HG03025 (cell line): Measurements from ENCODE around the gene PRAME.
"Not testable (repeated sequence)": the region's sequence is repeated elsewhere in the genome, so short reads cannot be mapped to it uniquely, and the experiment has no call there.

Experiments used
- ATAC-seq: cut with Tn5 transposase; IDR thresholded peaks from one replicate; pipeline ENCODE4 v1.9.1; 2021; ENCODE audit warnings: mild to moderate bottlenecking, moderate library complexity; ENCODE audit not compliant: unreplicated experiment, low FRiP score

Gene PRAME

DNA sequence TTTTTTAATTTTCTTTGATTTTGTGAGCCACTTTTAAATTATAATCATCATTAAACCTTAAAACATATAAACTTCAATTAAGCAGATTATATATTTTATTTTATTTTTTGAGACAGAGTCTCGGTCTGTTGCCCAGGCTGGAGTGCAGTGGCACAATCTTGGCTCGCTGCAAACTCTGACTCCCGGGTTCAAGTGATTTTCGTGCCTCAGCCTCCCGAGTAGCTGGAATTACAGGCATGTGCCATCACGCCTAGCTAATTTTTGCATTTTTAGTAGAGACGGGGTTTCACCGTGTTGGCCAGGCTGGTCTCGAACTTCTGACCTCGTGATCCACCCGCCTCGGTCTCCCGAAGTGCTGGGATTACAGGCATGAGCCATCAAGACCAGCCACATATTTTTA, 22.5 kb upstream of the PRAME start:
- ATAC-seq = not testable (repeated sequence)

DNA sequence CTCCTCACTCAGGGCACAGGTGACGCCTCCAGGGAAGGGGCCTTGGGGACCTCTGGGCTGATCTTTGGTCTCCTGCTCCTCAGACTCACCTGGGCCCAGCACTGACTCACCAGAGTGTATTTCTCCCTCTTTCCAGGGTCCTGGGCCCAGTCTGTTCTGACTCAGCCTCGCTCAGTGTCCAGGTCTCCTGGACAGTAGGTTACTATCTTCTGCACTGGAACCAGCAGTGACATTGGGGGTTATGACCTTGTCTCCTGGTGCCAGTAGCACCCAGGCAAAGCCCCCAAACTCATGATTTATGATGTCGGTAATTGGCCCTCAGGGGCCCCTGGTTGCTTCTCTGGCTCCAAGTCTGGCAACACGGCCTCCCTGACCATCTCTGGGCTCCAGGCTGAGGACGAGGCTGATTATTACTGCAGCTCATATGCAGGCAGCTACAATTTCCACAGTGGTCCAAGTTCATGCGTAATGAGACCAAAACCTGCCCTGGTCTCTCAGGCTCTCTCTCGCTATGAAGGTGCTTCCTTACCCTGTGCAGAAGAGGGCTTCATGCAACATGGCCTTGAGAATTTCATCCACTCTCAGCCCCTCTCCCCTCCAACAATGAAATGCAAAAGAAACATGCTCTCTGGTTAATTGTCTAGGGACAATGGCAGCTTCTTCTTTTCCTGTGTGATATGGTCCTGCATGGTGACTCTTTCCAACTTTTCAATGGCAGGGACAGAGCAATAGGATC, 21.0 kb upstream of the PRAME start:
- no peak for ATAC-seq

DNA sequence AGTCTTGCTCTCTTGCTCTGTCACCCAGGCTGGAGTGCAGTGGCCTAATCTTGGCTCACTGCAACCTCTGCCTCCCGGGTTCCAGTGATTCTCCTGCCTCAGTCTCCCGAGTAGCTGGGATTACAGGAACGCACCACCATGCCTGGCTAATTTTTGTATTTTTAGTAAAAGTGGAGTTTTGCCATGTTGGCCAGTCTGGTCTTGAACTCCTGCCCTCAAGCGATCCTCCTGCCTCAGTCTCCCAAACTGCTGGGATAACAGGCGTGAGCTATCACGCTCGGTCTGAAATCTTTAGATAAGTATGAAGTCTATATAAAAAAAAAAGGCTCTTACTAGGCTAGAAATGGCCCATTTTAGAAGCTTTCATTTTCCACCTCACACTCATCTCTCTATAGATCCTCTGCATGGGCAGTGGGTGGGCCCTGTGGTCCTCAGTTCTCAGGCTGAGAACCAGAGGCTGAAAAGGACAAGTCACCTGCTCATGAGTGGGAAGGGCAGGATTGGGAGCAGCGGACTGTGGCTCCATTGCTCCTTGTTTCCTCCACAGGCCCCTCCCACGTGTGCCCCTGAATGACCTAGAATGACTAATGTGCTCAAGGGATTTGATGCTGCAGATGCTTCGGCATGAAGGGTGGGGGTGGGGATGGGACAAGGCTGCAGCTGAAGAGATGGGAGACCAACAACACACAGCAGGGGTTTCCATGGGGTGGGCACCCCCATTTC, 19.8 kb upstream of the PRAME start:
- no peak for ATAC-seq

DNA sequence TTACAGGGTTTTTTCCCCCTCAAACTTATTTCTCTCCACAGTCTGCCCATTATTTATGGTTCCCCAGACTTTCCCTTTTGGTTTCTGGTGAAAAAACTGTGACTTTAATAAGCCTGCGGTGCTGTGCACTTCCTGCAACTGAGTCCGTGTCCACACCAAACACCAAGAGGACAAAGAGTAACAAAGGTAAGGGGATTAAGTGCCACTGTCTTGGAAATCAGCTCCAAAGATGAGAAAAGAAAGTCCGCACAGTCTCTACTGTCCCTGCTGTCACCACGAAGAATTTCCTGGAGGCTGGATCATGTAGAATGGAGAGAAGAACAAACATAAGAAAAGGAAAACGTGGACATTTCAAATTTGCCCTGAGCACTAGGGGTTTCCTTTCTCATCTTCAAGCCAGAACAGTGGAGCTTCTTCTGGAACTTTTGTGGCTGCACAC, 17.9 kb upstream of the PRAME start:
- ATAC-seq = no peak

DNA sequence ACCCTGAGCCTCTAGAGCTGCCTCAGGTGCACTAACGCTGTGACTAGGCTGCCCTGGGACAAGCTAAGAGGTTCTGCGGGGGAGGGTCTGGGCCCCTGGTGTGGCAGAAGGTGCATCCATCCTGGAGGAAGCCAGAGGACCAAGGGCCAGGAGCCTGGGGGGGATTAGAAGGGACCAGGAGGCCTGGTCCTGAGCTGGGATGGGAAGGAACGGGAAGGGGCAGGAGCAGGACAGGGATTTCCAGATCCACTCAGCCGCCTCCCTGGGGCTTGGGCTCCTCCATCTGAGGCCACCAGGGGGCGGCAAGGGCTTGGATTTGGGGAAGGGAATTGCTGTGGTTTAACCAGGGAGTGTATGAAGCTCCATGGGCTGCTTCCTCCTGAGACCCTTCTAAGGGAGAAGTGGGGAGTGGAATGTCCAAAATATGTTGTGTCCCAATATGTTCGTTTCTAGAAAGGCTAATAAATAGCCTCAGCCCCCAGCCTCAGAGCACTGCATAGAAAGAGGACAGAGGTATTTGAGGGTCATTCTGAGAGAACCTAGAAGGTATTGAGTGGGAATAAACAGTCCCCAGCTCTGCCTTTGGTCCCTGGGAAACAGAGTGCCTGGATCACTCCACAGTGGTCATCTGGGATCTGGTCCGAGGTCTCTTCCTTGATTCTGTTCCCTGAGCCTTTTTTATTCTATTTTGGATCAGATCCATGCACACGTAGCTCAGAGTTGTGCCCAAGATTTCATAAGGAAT, 17.4 kb upstream of the PRAME start:
- no peak for ATAC-seq

DNA sequence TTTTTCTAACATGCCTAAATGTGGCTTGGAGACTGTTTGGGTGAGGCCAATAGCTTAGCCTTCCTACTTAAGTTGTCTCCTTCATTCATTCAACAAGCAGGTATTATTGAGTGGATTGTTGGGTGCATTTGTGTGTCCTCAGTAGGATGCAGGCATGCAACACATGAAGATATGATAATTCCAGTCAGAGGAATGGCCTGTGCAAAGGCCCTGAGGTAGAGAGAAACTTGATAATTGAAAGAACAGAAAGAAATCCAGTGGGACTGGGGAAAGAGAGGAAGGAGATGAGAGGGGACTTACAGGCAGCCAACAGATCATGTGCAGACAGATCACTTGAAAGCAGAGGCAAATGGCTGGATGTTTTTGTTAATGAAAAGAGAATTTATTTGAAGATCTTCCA, 15.3 kb upstream of the PRAME start:
- ATAC-seq = no peak

DNA sequence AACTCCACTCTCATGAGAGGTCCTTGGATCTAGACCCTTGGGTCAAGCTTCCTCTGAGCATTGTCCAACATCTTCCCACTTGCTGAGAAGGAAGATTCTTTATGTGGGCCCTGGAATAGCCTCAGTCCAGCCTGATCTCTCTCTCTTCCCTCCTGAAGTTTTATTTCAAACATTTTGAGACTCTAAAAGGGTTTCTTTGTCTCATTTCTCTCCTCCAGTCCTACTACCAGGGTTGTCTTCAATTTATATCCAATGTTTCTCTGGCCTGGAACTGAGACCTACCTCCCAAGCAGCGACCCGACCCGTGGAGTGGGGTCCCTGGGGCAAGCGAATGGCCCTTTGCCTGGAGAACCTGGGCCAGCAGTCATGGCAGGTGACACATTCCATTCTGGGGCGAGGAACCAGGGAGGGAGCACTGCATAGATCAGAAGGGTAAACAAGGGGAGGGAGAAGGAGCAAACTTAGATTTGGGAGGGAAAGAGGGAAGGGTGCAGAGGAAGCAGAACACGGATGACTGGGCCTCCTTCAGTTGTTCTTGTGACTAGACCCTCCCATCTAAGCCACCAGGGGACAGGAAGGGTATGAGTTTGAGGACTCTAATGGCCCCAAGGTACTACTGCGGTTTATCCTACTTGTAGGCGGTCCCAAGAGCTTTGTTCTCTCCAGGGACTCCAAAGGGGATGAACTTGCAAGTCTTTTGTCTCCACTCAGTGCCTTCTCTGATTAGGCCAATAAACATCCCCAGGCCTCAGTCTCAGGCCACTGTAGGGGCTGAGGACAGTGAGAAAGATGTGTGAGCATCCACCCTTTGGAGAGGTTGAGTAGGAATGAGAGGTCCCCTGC, 14.2 kb upstream of the PRAME start:
- no peak for ATAC-seq

DNA sequence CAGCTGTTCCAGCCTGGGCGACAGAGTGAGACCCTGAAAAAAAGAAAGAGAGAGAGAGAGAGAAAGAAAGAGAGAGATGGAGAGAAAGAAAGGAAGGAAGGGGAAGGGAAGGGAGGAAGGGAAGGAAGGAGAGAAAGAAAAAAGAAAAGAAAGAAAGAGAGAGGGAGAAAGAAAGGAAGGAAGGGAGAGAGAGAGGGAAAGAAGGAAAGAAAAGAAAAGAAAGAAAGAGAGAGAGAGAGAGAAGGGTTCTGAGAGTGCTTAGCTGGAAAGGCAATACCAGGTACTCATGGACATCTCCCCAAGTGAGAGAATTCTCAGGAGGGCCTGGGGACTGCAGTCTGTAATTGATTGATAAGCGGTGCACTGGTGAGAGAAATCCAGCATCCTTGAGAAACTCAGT, 12.8 kb upstream of the PRAME start:
- no peak for ATAC-seq

DNA sequence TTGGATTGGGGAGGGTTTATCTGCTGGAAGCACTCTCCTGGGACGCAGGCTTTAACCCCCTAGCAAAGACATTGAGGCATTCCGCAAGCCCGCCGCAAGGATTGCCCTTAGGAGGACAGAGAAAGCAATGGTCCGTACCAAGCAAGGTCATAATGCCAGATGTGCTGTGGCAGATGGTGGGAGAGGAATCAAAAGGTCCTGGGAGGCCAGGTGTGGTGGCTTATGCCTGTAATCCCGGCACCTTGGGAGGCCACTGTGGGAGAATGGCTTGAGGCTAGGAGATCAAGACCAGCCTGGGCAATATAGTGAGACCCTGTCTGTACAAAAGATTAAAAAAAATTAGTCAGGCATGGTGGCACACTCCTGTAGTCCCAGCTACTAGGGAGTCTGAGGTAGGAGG, 12.4 kb upstream of the PRAME start:
- no peak for ATAC-seq

DNA sequence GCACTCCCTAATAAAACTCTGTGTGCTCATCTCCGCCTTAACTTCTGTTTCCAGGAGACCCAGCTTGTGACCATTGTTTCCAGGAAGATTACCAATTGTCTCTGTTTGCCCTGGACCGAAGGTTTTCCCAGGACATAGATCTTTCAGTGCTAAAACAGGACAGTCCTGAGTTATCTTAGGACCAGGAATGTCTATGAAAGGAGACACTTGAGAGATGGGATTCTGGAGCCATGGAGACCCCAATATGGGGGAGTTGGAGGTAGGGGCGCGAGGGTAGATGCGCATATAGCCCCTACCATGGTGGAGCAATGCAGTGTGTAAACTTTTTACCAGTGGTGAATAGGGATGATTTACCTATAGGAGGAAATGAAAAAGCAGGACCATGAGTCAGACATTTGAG, 10.2 kb upstream of the PRAME start:
- no peak for ATAC-seq

DNA sequence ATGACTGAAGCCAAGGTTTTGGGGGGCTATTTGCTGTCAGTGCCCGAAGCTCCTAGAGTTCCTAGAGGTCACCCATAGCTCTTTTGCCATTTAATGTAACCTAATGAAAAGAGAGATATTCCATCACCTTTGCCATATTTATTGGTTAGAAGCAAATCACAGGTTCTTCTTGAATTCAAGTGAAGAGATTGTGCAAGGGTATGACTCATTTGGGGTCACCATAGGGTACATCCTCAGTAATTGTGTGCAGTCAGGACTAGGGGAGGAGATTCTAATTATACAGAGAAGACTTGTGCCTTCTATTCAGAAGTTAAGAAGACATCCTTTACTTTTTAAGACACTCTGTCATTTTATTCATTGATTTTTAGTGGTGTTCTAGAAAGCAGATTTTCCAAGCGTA, 6.9 kb upstream of the PRAME start:
- ATAC-seq = no peak

DNA sequence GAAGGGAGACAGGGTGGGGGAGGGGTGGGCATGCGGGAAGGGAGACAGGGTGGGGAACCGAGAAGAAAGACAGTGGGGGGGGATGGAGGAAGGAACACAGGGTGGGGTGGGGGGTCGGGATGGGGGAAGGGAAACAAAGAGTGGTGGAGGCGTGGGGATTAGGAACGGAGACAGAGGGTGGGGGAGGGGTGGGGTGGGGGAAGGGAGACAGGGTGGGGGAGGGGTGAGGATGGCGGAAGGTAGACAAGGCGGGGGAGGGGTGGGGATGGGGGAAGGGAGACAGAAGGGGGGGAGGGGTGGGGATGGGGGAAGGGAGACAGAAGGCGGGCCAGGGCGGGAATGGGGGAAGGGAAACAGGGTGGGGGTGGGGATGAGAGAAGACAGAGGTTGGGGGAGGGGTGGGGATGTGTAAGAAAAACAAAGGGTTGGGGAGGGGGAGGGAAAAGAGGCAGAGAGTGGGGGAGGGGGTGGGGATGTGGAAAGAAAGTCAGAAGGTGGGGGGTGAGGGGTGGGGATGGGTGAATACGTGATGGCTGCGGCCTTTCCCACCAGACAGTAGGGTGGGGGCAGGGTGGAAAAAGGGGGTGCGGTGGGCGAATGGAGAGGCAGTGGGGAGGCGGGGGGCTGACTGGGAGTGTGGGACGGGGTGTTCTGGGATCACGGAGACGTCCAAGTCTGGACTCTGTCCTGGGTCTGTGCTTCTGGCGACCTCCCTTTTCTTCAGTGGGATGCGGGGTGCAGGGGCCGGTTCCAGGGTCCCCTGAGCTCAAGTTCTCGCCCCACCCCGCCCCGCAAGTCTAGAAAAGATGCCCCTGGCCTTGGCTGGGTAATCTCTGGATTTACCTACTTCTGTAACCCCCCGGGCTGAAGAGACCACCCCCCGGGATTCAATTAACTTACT, 744 bp downstream of the PRAME start:
- no peak for ATAC-seq

DNA sequence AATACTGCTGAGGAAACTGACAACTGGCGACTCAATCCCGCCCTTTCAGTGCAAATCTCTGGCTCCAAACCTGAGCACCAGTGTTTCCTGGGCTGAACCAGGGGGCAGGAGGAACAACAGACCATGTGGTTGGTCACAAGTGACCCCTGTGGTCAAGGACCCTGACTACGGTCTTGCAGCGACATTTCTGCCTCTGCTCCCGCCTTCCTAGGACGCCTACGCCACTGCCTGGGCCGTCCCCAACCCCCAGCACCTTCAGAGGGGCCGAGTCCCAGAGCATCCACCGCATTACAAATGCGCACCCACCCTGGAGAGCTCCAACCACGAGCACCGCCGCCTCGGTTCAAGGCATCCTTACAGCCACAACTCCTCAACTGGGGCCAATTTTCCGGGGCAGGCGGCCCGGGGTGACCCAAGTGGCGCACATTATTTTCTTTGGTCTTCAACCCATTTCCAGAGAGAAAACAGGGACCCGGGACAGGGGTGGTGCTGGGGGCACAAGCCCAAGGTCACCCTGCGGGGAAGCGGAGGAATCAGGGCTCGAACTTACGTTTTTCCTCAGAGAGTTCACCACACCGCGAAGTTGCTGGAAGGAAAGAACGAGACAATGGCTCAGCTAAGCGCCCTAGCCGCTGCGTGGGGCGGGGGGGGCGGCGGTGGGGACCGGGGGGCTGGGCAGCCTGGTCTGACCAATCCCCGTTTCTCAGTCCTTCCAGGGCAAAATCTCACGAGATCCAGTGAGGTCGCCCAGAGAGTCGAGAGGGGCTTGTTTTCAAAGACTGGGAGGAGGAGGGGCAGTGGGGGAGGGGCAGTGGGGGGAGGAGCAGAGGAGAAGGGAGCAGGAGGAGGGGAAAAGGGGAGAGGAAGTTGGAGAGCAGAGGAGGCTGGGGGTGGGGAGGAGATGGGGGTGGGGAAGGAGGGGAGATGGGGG, 1.8 kb downstream of the PRAME start:
- ATAC-seq = no peak

DNA sequence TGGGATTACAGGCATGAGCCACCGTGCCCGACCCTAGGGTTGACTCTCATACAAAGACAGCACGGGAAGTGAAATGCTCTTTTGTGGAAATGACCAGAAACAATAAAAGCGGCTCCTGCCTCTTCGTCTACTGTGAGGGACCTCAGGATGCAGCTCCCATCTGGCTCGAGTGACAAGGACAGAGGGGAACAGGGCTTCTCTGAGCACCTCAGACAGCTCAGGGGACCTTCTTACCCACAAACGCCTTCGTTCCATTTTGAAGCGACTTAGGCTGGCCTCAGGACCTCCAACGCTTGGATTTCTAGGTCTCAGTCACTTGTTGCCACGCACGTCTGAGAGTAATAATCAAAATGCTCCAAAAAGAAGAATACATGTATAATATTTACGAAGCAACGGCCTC, 2.5 kb downstream of the PRAME start:
- ATAC-seq = no peak

DNA sequence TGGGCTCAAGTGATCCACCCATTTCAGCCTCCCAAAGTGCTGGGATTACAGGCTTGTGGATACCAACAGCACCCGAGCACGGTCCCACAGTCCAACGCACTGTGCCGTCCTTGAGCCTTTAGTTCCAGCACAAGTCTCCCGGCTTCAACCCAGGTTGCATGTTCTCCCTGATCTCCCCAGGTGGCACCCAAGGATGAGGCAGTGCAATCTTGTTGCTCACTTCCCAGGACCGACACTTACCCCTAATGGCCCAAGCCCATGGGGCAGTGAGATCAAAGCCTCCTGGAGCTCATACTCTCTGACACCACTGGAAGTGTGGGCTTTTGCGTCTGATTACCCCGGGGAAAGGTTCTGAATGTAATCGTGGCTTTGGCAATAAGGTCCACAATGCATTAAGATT, 3.5 kb downstream of the PRAME start:
- no peak for ATAC-seq

DNA sequence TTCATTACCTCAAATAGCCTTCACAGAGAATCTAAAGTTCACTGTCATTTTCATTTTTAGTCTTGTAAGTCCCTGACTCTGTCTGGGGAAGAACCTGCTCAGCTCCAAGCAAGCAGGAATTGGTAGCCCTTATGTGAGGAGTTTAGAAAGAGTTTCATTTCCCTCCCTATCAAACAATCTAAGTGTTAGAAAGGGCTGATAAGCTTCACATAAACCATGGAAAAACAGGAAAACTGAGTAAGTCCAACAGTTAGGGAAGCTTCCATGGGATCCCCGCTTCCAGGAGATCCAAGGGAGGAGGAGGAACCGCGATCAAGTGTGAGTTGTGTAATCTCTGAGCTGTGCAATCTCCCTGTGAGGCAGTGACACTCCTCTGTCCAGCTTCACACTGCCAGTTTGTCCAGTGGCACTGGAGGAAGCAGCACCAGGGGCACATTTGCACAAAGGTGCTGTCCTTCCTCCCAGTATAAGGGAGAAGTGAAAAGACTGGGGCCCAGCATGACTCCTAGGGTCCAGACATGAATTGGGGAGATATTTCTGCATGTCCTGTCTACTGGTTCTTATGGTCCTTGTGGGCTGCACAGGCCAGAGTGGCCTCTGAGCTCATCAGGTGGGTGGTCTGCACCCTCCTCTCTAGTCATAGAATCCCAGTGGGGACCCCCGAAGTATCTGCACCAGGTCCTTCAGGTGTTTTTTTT, 4.3 kb downstream of the PRAME start:
- no peak for ATAC-seq

DNA sequence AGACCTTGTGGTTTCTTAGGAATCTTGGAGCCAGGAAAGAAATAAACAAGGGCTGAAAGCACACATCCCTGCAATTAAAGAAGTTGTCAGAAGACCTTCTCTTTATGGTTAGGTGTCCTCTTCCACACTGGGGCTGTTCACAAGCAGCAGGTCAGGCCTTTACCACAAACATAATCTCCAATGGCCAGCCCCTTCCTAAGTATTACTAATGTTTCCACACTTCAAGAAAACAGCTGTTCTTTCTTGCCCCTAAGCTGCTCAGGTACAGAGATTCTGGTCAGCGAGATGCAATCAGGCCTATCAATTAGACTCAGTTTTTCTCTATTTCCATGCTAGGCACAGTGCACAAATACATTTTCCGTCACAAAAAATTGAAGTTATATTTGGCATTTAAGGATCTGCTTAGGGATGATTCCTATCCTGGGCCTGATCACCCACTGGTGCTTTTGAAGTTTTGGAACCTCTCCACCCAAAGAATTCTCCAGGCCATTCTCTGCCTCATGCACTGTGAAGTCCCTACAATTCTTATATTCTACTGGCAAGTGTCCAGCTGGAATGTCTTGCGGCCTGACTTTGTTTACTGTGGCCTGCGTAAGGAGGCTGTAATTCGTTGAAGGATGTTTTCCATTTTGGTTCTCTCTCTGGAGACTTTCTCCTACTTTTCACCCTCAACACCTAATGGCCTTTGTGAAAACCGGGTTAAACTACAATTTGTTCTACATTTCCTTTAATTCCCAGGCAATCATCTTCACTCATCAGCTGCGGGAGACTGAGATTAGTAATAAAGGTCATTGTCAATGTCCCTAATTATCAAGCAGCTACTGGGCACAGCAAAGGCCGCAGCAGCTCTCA, 5.1 kb downstream of the PRAME start:
- no peak for ATAC-seq
